HUES64 (cell line): ENCODE measurements around the gene SLC9A5.

Experiments used
- H3K27ac ChIP-seq: 2 replicates; pipeline ENCODE4 v1.7.0; 2013; ENCODE audit warnings: low read depth, low read length, inconsistent platforms
- H3K27me3 ChIP-seq: 2 replicates; pipeline ENCODE4 v1.6.1; 2013; ENCODE audit warnings: mild to moderate bottlenecking, low read length; ENCODE audit not compliant: insufficient read depth
- H3K36me3 ChIP-seq: 2 replicates; pipeline ENCODE4 v1.6.1; 2013; ENCODE audit warnings: mild to moderate bottlenecking, low read length; ENCODE audit not compliant: insufficient read depth
- H3K4me1 ChIP-seq: 2 replicates; pipeline ENCODE4 v1.6.1; 2013; ENCODE audit warnings: mild to moderate bottlenecking, low read length, moderate library complexity; ENCODE audit not compliant: insufficient read depth
- H3K4me3 ChIP-seq: 2 replicates; pipeline ENCODE4 v1.5.1; 2013; ENCODE audit warnings: mild to moderate bottlenecking, low read length, moderate library complexity
- H3K9ac ChIP-seq: 2 replicates; pipeline ENCODE4 v1.6.1; 2013; ENCODE audit warnings: mild to moderate bottlenecking, low read depth, low read length
- H3K9me3 ChIP-seq: 2 replicates; pipeline ENCODE4 v1.6.1; 2013; ENCODE audit warnings: low read depth, low read length; ENCODE audit not compliant: insufficient read depth
- WGBS: fragments of 150-250, 120-280 bp; methylation state at CpG from one replicate; pipeline ENCODE4 v1.1.7; 2013; ENCODE audit warnings: missing lambda C conversion rate; 5-methylcytosine and 5-hydroxymethylcytosine counted together

SLC9A5 gene

DNA sequence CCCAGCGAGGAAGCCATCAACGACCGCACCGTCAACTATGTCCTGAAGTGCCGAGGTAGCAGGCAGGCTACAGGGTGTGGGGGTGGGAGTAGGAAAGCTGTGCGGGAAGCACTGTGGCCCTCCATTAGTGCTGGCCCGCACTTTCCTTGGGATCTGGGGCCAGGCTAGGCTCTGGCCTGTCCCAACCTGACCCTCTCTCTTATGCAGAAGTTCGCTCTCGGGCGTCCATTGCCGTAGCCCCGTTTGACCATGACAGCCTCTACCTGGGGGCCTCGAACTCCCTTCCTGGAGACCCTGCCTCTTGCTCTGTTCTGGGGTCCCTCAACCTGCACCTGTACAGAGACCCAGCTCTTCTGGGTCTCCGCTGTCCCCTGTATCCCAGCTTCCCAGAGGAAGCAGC is 39.2 kb downstream of the SLC9A5 start:
- WGBS: 94% methylated on average over 14 of the region's 14 CpGs
- no peaks in the 10 kb centered on the region for H3K36me3 ChIP-seq
- H3K27ac ChIP-seq: no peak overlapping the region
- no peak overlapping the region for H3K4me3 ChIP-seq
- H3K9ac ChIP-seq: no peak overlapping the region
- no peaks in the 10 kb centered on the region for H3K9me3 ChIP-seq
- no peaks in the 10 kb centered on the region for H3K4me1 ChIP-seq
- no peaks in the 10 kb centered on the region for H3K27me3 ChIP-seq

DNA sequence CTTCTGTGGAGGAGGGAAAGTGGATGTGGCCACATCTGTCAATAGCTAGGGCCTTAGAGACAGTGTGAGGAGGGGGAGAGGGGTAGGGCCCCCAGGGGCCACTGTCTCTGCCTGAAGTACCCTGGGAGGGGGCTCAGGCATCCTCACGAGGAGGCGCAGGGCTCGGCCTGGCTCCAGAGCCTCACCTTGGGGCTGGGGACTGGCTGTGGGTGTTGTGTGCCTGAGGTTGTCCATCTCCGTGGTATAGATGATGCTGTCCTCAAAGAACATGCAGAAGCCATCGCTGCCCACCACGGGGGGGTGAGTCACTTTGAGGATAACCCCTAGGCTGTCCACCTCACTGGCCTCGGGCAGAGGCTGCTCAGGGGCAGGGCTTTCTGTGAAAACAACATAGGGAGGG is 42.7 kb downstream of the SLC9A5 start:
- Histone ChIP-seq H3K36me3 (no peaks in the 10 kb centered on the region), H3K27ac (no peak overlapping the region), H3K9me3 (no peaks in the 10 kb centered on the region), H3K4me3 (no peak overlapping the region), H3K9ac (no peak overlapping the region), H3K27me3 (no peaks in the 10 kb centered on the region; the same call in 1 of the 2 replicates), H3K4me1 (no peaks in the 10 kb centered on the region)
- 91% methylated on average over 7 of the region's 7 CpGs for WGBS

DNA sequence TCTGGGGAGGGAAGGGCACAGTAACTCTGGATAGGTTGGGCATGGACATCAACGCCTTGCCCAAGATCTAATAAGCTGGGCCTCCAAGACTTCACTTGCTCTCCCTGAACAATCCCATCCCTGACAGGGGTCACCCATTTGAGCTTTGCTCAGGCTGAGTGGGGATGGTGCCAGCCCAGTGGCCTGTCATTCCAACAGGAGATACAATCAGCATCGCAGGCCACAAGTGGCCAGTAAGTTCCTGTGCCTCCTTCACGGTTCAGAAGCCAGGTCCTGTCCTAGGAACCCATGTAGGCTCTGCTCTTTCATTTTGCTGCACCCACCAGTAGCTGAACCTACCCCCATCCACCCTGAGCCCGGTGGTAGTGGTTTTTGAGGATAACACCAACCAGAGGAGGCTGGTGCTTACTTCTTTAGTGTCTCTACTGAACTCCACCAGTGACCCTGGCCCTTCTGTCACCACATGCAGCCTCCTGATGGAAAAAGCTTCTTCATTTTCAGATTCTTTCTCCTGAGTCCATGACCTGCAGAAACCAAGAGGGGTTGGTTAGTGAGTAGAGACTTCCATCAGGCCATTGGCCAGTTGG is 45.5 kb downstream of the SLC9A5 start:
- Histone ChIP-seq H3K36me3 (no peaks in the 10 kb centered on the region), H3K4me3 (no peak overlapping the region), H3K27me3 (peaks cover 3% of the 10 kb centered on the region; the same call in 1 of the 2 replicates), H3K27ac (no peak overlapping the region), H3K9ac (no peak overlapping the region), H3K9me3 (no peaks in the 10 kb centered on the region), H3K4me1 (no peaks in the 10 kb centered on the region)
- 92% methylated on average over 4 of the region's 4 CpGs for WGBS

DNA sequence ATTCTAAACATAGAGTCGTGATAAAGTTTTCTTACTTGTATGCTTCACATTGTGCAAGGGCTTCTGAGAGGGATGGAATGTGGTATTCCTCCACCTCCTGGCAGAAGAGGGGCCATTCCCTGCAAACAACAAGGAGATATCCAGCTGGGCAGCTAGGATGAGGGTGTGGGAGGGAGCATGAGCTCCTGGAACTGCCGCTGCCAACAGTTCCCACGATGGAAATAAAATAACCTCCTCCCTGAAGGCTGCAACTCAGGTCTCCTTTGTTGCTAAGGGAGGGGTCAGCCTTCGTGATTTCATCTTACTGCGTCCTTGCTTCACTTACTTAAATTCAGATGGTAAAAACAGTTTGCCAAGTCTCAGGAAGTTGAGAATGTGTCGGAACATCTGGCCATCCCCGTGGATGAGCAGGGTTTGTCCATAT is 46.2 kb downstream of the SLC9A5 start:
- no peaks in the 10 kb centered on the region for H3K4me1 ChIP-seq
- H3K4me3 ChIP-seq: no peak overlapping the region
- no peaks in the 10 kb centered on the region for H3K9me3 ChIP-seq
- peaks cover 3% of the 10 kb centered on the region; the same call in 1 of the 2 replicates for H3K27me3 ChIP-seq
- H3K27ac ChIP-seq: no peak overlapping the region
- no peak overlapping the region for H3K9ac ChIP-seq
- no peaks in the 10 kb centered on the region for H3K36me3 ChIP-seq
- WGBS: 80% methylated on average over 7 of the region's 7 CpGs

DNA sequence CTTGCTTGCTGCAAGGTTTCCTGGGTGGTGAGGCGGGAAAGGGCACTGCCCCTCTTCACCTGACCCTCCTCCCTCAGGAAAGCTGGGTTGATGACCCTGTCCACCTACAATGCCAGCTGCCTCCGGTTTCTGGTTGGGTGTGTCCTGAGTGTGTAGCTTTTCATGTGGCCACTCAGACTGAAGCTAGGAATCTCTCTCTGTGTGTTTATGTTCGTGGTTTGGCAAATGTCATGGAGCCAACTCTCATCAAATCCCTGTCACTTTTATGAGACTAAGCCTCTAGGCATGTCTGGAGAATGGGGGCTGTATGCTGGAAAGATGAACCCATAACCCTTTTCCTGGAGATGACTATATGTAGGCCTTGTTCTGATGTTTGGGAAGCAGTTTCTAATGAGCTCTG is 47.6 kb downstream of the SLC9A5 start:
- WGBS: 92% methylated on average over 3 of the region's 3 CpGs
- Histone ChIP-seq H3K27ac (no peak overlapping the region), H3K27me3 (peaks cover 3% of the 10 kb centered on the region; the same call in 1 of the 2 replicates), H3K9ac (no peak overlapping the region), H3K4me1 (no peaks in the 10 kb centered on the region), H3K4me3 (no peak overlapping the region), H3K9me3 (no peaks in the 10 kb centered on the region), H3K36me3 (no peaks in the 10 kb centered on the region)

DNA sequence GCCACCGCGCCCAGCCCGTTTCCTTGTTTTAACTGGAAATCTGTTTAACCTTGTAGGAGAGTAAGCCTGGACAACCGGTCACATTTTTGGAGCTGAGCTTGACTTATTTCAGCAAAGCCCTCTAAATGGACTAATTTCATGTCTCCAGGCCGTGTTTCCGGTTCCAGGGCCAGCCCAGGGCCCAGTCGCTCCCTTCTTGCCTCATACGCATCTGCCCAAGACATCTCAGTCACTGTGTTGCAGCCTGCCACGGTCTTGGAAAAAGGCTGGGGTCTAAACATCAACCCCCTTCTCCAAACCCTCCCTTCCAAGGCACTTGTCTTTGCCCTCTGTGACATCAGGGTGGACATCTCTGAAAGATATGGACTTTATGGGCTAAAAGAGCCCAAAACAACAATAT is 49.5 kb downstream of the SLC9A5 start:
- H3K9ac ChIP-seq: no peak overlapping the region
- H3K27ac ChIP-seq: no peak overlapping the region
- peaks cover 3% of the 10 kb centered on the region; the same call in 1 of the 2 replicates for H3K27me3 ChIP-seq
- 92% methylated on average over 9 of the region's 9 CpGs for WGBS
- H3K4me1 ChIP-seq: no peaks in the 10 kb centered on the region; the same call in 1 of the 2 replicates
- H3K36me3 ChIP-seq: no peaks in the 10 kb centered on the region
- no peaks in the 10 kb centered on the region for H3K9me3 ChIP-seq
- H3K4me3 ChIP-seq: no peak overlapping the region

DNA sequence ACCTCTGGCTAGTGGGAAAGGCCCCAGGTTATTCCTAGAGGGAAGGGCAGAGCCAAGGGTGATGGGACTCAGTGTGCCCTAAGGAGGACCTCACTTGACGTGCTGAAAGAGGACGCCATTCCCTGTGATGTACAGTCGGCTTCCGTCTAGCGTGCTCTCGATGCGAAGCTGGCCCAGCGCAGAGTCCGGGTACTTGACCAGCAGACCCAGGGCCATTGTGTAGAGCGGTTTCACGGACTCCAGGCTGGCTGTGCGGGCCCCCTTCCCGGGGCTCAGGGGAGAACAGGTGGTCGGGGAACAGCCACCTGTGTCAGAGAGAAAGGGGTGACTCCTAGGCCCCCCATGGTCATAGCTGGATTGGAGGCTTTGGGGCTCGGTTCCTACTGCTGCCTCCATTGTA is 50.5 kb downstream of the SLC9A5 start:
- Histone ChIP-seq H3K9me3 (no peaks in the 10 kb centered on the region), H3K4me3 (no peak overlapping the region), H3K27ac (no peak overlapping the region), H3K4me1 (no peaks in the 10 kb centered on the region; the same call in 1 of the 2 replicates), H3K27me3 (peaks cover 3% of the 10 kb centered on the region; the same call in 1 of the 2 replicates), H3K9ac (no peak overlapping the region), H3K36me3 (no peaks in the 10 kb centered on the region)
- 96% methylated on average over 15 of the region's 15 CpGs for WGBS

DNA sequence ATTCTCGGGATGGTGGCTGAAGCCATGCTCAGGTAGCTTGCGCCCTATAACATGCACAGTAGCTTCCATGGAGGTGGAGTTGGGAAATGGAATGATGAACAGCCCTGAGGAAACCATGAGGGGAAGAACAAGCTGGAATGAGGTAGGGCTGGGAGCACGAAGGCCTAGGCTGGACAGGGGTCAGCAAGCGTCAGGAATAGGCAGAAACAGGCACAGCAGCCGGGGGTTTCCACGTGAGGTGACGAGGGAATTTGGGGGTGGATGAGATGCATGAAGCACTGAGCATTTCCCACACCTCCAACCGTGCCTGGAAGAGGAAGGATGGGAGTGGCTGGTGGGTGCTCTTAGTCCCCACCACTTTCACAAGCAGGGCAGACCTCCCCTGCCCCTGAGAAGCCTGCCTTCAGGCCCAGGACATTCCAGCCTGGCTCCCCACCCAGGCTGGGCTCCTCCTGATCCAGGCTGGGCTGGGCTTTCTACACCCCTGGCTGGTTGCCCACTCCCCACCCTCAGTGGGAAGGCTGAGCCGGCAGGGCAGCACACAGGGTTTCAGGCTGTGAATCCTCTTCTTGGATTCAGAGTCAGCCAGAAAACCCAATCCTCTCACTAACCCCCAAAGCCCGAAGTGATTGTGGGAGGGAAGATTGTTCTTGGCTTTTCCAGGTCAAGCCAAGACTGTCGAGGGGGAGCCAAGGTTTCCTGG is 52.5 kb downstream of the SLC9A5 start:
- H3K36me3 ChIP-seq: no peaks in the 10 kb centered on the region
- no peak overlapping the region for H3K27ac ChIP-seq
- H3K27me3 ChIP-seq: peaks cover 3% of the 10 kb centered on the region; the same call in 1 of the 2 replicates
- no peaks in the 10 kb centered on the region; the same call in 1 of the 2 replicates for H3K4me1 ChIP-seq
- WGBS: 88% methylated on average over 10 of the region's 11 CpGs
- no peak overlapping the region for H3K9ac ChIP-seq
- no peaks in the 10 kb centered on the region for H3K9me3 ChIP-seq
- H3K4me3 ChIP-seq: no peak overlapping the region

DNA sequence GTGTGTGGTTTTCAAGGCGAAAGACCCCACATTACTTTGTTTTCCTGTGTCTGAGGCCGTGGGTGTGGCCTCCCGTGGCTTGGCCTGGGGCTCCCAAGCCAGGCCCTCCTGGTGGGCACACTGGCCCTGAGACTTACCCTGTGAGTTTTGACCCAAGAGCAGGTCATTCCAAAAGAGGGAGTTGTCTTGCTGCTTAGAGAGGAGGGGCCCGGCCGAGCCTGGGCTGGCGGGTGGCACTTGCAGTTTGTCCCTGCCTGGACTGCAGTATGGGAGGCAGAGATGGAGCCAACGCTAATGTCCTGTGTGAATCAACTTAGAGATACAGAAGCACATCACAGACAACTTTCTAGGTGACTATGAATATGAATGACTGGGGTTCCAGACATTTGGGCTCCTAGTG is 53.3 kb downstream of the SLC9A5 start:
- WGBS: 90% methylated on average over 7 of the region's 7 CpGs
- Histone ChIP-seq H3K36me3 (no peaks in the 10 kb centered on the region), H3K9ac (no peak overlapping the region), H3K27me3 (peaks cover 1% of the 10 kb centered on the region; the same call in 1 of the 2 replicates), H3K9me3 (no peaks in the 10 kb centered on the region), H3K27ac (no peak overlapping the region), H3K4me3 (no peak overlapping the region), H3K4me1 (no peaks in the 10 kb centered on the region; the same call in 1 of the 2 replicates)

DNA sequence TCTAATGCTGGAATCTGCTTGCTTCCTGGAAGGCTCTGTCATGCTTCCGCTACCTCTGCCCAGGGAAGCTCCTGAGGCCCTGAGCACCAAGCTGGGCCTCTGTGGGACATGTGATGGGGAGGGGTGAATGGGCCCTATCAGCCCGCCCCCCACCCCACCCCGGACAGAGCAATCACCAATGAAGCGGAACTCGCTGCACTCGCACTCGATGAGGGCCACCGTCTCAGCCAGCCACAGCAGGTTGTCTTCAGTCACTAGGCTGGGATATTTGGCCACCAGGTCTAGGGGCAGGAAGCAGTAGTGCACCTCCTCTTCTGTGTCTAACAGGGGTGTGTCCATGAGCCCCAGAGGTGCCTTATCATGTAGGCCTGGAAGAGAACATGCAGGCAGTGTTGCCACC is 54.2 kb downstream of the SLC9A5 start:
- no peaks in the 10 kb centered on the region; the same call in 1 of the 2 replicates for H3K4me1 ChIP-seq
- no peak overlapping the region for H3K4me3 ChIP-seq
- H3K9ac ChIP-seq: no peak overlapping the region
- no peaks in the 10 kb centered on the region for H3K36me3 ChIP-seq
- H3K27ac ChIP-seq: no peak overlapping the region
- no peaks in the 10 kb centered on the region; the same call in 1 of the 2 replicates for H3K27me3 ChIP-seq
- no peaks in the 10 kb centered on the region for H3K9me3 ChIP-seq
- 71% methylated on average over 8 of the region's 8 CpGs for WGBS

DNA sequence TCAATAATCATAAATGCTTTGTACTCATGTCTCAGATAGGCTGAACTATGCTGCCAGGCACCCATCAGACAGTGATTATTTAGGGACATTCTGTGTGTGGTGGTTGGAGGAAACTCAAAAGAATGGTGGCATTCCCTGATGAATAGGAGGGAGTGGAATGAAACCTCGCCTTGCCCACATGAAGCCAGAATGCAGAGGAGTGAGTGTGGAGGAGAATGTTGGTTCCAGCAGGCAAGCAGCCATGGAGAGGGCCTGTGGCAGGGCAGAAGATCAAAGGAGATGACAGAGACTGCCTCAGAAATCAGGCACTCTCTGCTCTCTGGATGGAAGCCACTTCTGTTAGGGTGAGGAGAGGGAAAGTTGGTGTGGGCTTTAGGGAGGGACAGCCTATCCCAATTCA is 55.2 kb downstream of the SLC9A5 start:
- Histone ChIP-seq H3K27ac (no peak overlapping the region), H3K9ac (no peak overlapping the region), H3K27me3 (no peaks in the 10 kb centered on the region; the same call in 1 of the 2 replicates), H3K36me3 (no peaks in the 10 kb centered on the region), H3K9me3 (no peaks in the 10 kb centered on the region), H3K4me1 (no peaks in the 10 kb centered on the region; the same call in 1 of the 2 replicates), H3K4me3 (no peak overlapping the region)
- WGBS: 86% methylated on average over 1 of the region's 1 CpG
